ENCODE results near the gene FREM2. TPM values are rescaled to one million over a fixed set of nuclear protein-coding genes. Genes with fewer than 3 reads are reported as not detected.

Gene FREM2
- total RNA-seq, 1 experiment from 2014 or later: 42.6 TPM

DNA sequence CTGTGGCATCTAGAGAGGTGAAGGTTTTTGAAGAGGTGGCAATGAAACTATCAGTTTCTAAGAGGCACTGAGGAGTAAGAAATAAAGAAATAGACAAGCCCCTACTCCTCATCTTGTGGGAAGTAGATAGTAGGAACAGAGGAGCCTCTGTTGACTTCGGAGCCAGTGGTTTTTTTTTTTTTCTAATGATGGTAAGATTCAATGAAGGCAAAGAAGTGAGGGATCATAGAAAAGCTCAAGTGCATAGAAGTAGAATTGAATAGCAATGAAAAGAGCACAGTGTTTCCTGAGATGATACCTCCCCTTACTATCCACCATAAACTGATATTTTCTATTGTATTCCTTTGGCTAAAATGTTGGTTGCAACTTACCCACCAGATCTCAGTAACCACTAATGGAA, 46.3 kb downstream of the FREM2 start:
- Histone ChIP-seq H3K27me3 (replicated peaks; ENCODE audit: control insufficient read depth, insufficient read depth, low read length) (no peaks in the 10 kb centered on the region), H3K36me3 (ENCODE audit: control insufficient read depth, insufficient read depth, low read length) (no peaks in the 10 kb centered on the region), H3K9me3 (no peaks in the 10 kb centered on the region), H3K4me3 (ENCODE audit: low read depth, low read length) (no peak overlapping the region), H3K4me1 (peaks cover 21% of the 10 kb centered on the region)
- Mint-ChIP-seq H3K4me1 (ENCODE audit: low read depth, unreplicated experiment) (peaks cover 15% of the 10 kb centered on the region), H3K27ac (ENCODE audit: unreplicated experiment) (no peak overlapping the region), H3K4me3 (ENCODE audit: unreplicated experiment) (no peak overlapping the region), H3K27me3 (ENCODE audit: insufficient read depth, unreplicated experiment) (no peaks in the 10 kb centered on the region), H3K9me3 (ENCODE audit: unreplicated experiment) (no peaks in the 10 kb centered on the region), H3K36me3 (ENCODE audit: insufficient read depth, unreplicated experiment) (peaks cover 25% of the 10 kb centered on the region)
- CTCF ChIA-PET: no interaction called here
- DNase-seq: no peak
- no TSS peak for BruUV-seq (replicated peaks)
- TF ChIP-seq, protein P1, sequence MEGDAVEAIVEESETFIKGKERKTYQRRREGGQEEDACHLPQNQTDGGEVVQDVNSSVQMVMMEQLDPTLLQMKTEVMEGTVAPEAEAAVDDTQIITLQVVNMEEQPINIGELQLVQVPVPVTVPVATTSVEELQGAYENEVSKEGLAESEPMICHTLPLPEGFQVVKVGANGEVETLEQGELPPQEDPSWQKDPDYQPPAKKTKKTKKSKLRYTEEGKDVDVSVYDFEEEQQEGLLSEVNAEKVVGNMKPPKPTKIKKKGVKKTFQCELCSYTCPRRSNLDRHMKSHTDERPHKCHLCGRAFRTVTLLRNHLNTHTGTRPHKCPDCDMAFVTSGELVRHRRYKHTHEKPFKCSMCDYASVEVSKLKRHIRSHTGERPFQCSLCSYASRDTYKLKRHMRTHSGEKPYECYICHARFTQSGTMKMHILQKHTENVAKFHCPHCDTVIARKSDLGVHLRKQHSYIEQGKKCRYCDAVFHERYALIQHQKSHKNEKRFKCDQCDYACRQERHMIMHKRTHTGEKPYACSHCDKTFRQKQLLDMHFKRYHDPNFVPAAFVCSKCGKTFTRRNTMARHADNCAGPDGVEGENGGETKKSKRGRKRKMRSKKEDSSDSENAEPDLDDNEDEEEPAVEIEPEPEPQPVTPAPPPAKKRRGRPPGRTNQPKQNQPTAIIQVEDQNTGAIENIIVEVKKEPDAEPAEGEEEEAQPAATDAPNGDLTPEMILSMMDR (IDR thresholded peaks at IDR 0.05; ENCODE audit: insufficient read depth in 1 of 2, low read depth in 1 of 2, low read length in 1 of 2, severe bottlenecking in 1 of 2, unreplicated experiment in 1 of 2): no peak
- intact Hi-C loops (cut with micrococcal nuclease; ENCODE audit: unreplicated experiment): no loop called here
- POLR2A ChIA-PET: interaction anchor here (0.6 kb wide), 1 partner anchor 13 kb away, joined by 9 read pairs; no protein-coding TSS in a partner anchor

DNA sequence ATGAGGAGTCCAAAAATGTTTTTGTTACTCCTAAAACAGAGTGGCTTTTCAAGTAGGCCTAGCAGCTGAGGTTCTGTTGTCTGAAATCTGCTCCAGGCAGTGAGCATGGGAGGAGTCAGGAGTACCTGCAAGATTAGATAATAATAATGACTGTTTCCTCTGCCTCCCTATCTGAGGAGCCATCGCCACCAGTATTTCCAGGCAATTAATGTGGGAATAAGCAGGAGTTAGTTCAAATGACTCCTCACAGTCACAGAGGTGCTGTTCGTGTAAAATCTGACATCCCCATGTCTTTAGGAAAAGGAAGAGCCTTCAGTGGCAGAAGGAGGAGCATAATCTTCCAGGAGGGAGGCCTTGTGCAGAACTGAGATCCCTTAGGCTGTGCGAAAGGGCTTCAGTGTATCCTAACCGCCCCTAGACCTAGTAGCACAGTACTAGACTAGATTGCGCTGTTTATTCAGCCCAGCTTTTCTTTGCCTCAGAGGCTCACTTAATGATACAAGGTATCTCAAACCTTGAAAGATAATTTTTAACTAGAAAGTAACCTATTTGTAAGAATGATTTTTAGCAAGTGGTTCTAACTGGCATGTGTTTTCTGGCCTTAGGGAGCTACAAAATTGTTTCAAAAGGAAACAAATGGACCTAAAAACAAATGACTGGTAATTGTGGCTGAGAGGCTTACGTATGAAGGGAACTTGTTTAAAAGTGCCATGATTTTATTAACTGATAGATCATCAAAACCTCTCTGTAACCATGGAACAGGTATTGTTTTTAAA, 49.0 kb downstream of the FREM2 start:
- ChIA-PET POLR2A (no interaction called here), CTCF (no interaction called here)
- TF ChIP-seq, protein P1 (IDR thresholded peaks at IDR 0.05; ENCODE audit: insufficient read depth in 1 of 2, low read depth in 1 of 2, low read length in 1 of 2, severe bottlenecking in 1 of 2, unreplicated experiment in 1 of 2): no peak
- Histone ChIP-seq H3K9me3 (no peaks in the 10 kb centered on the region), H3K4me1 (peaks cover 21% of the 10 kb centered on the region), H3K36me3 (ENCODE audit: control insufficient read depth, insufficient read depth, low read length) (no peaks in the 10 kb centered on the region), H3K4me3 (ENCODE audit: low read depth, low read length) (no peak overlapping the region), H3K27me3 (replicated peaks; ENCODE audit: control insufficient read depth, insufficient read depth, low read length) (no peaks in the 10 kb centered on the region)
- Mint-ChIP-seq H3K27me3 (ENCODE audit: insufficient read depth, unreplicated experiment) (no peaks in the 10 kb centered on the region), H3K4me1 (ENCODE audit: low read depth, unreplicated experiment) (peaks cover 15% of the 10 kb centered on the region), H3K4me3 (ENCODE audit: unreplicated experiment) (no peak overlapping the region), H3K27ac (ENCODE audit: unreplicated experiment) (no peak overlapping the region), H3K9me3 (ENCODE audit: unreplicated experiment) (no peaks in the 10 kb centered on the region), H3K36me3 (ENCODE audit: insufficient read depth, unreplicated experiment) (peaks cover 32% of the 10 kb centered on the region)
- intact Hi-C loops (cut with micrococcal nuclease; ENCODE audit: unreplicated experiment): no loop called here
- no TSS peak for BruUV-seq (replicated peaks)
- DNase-seq: peak in 1 of 2 experiments; percentile 16

DNA sequence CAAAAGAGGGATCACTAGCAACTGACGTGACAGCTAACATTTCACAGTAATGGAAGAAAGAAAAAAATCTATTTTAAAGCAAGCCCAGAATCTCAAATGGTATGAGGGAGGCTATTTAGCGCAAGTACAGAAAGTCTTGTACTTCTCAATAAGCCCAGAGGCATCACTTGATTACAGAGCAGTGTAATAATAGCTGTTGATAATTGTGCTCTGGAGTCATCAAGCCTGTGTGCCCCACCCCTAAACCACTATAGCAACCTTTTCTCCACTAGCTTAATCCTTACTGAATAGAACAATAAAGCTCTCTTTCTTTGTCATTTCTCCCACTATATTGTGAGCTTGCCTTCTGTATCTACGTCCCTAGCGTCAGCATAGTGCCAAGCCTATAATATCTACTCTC, 56.6 kb downstream of the FREM2 start:
- no TSS peak for BruUV-seq (replicated peaks)
- intact Hi-C loops (cut with micrococcal nuclease; ENCODE audit: unreplicated experiment): no loop called here
- POLR2A ChIA-PET: no interaction called here
- no peak overlapping the region for H3K27ac Mint-ChIP-seq (ENCODE audit: unreplicated experiment)
- peaks cover 20% of the 10 kb centered on the region for H3K4me1 Mint-ChIP-seq (ENCODE audit: low read depth, unreplicated experiment)
- no peak overlapping the region for H3K4me3 Mint-ChIP-seq (ENCODE audit: unreplicated experiment)
- Histone ChIP-seq H3K4me3 (ENCODE audit: low read depth, low read length) (no peak overlapping the region), H3K27me3 (replicated peaks; ENCODE audit: control insufficient read depth, insufficient read depth, low read length) (no peaks in the 10 kb centered on the region), H3K9me3 (no peaks in the 10 kb centered on the region), H3K36me3 (ENCODE audit: control insufficient read depth, insufficient read depth, low read length) (no peaks in the 10 kb centered on the region), H3K4me1 (0 out of 2 replicates have a peak, but pooled peaks cover 7% of the 10 kb centered on the region)
- no peak for DNase-seq
- TF ChIP-seq, protein P1 (IDR thresholded peaks at IDR 0.05; ENCODE audit: insufficient read depth in 1 of 2, low read depth in 1 of 2, low read length in 1 of 2, severe bottlenecking in 1 of 2, unreplicated experiment in 1 of 2): no peak
- H3K27me3 Mint-ChIP-seq (ENCODE audit: insufficient read depth, unreplicated experiment): no peaks in the 10 kb centered on the region
- CTCF ChIA-PET: interaction anchor here (0.6 kb wide), 1 partner anchor 21 kb away, joined by 3 read pairs; no protein-coding TSS in a partner anchor
- H3K36me3 Mint-ChIP-seq (ENCODE audit: insufficient read depth, unreplicated experiment): peaks cover 22% of the 10 kb centered on the region
- no peaks in the 10 kb centered on the region for H3K9me3 Mint-ChIP-seq (ENCODE audit: unreplicated experiment)

Data from Caco-2 (cell line).